Measurements from ENCODE around the gene AQP5.
"Not testable (repeated sequence)": the region's sequence is repeated elsewhere in the genome, so short reads cannot be mapped to it uniquely, and the experiment has no call there.

The AQP5 gene

GRCh38 chr12:49983892-49984291 lies 22.2 kb downstream of the AQP5 start:
- no peak for DNase-seq

- DNase-seq: no peak
Measured at GRCh38 chr12:49984476-49985359, 23.0 kb downstream of the AQP5 start.

GRCh38 chr12:49985981-49986380 lies 24.3 kb downstream of the AQP5 start:
- DNase-seq: no peak

- not testable (repeated sequence) for DNase-seq
Measured at GRCh38 chr12:49986476-49986875, 24.8 kb downstream of the AQP5 start.

- no peak for DNase-seq
Measured at GRCh38 chr12:49987625-49988303, 26.1 kb downstream of the AQP5 start.

GRCh38 chr12:49989400-49989799 lies 27.7 kb downstream of the AQP5 start:
- not testable (repeated sequence) for DNase-seq

- no peak for DNase-seq
Measured at GRCh38 chr12:49990273-49990672, 28.6 kb downstream of the AQP5 start.

GRCh38 chr12:49998453-49998852 lies 36.8 kb downstream of the AQP5 start:
- DNase-seq: no peak

GRCh38 chr12:50003595-50003994 lies 41.9 kb downstream of the AQP5 start:
- no peak for DNase-seq

GRCh38 chr12:50004696-50005095 lies 43.0 kb downstream of the AQP5 start:
- no peak for DNase-seq

GRCh38 chr12:50005175-50005574 lies 43.5 kb downstream of the AQP5 start:
- DNase-seq: no peak

- DNase-seq: no peak
Measured at GRCh38 chr12:50006280-50006679, 44.6 kb downstream of the AQP5 start.

GRCh38 chr12:50006754-50007442 lies 45.2 kb downstream of the AQP5 start:
- DNase-seq: no peak

GRCh38 chr12:50013361-50014147 lies 51.9 kb downstream of the AQP5 start:
- DNase-seq: no peak

GRCh38 chr12:50014342-50014741 lies 52.7 kb downstream of the AQP5 start:
- no peak for DNase-seq
